Keratinocyte (primary cell): ENCODE data around the gene RRP36. TPM values are rescaled to one million over a fixed set of nuclear protein-coding genes. Genes with fewer than 3 reads are reported as not detected.

Source experiments
- DNase-seq: peaks from one replicate; pipeline ENCODE4 v3.0.0-alpha.2; 2011; ENCODE audit warnings: low read depth, missing footprints, low spot score
- FAIRE-seq: peaks from 2 replicates; lab custom pipeline; 2011; peaks lifted over from hg19 to GRCh38; lab: Jason Lieb, UNC
- H2AFZ ChIP-seq: 2 replicates; pipeline ENCODE4 v1.6.0; 2012; ENCODE audit warnings: low read length, control low read depth, inconsistent platforms; ENCODE audit not compliant: control insufficient read depth
- H3K27ac ChIP-seq: 2 replicates; pipeline ENCODE4 v1.5.1; 2011; ENCODE audit warnings: low read length; ENCODE audit not compliant: control insufficient read depth, insufficient read depth
- H3K27me3 ChIP-seq: 3 replicates; pipeline ENCODE4 v1.6.0; 2011; ENCODE audit warnings: low read length; ENCODE audit not compliant: control insufficient read depth, insufficient read depth; ENCODE audit errors: extremely low read depth
- H3K36me3 ChIP-seq, 2 experiments: 2 replicates in 1 of 2; 3 replicates in 1 of 2; pipeline ENCODE4 v1.5.1; 2011; ENCODE audit warnings: low read length in 2 of 2, mild to moderate bottlenecking in 1 of 2; ENCODE audit not compliant: control insufficient read depth in 2 of 2, insufficient read depth in 2 of 2; ENCODE audit errors: extremely low read depth in 1 of 2
- H3K4me1 ChIP-seq: 3 replicates; pipeline ENCODE4 v1.5.1; 2011; ENCODE audit warnings: low read length; ENCODE audit not compliant: control insufficient read depth, insufficient read depth; ENCODE audit errors: extremely low read depth
- H3K4me2 ChIP-seq: 3 replicates; pipeline ENCODE4 v1.6.0; 2011; ENCODE audit warnings: low read depth, low read length; ENCODE audit not compliant: control insufficient read depth, insufficient read depth; ENCODE audit errors: extremely low read depth
- H3K4me3 ChIP-seq, 3 experiments: fragments of 200-600 bp in 1 of 3; sonication (generic) in 1 of 3; 2 replicates in 2 of 3; 3 replicates in 1 of 3; pipeline ENCODE4 v1.5.1; 2011 to 2016; ENCODE audit warnings: low read length in 3 of 3, mild to moderate bottlenecking in 3 of 3, control low read depth in 2 of 3, inconsistent platforms in 1 of 3, low read depth in 1 of 3, mixed read lengths in 1 of 3, mixed run types in 1 of 3, moderate library complexity in 1 of 3; ENCODE audit not compliant: control insufficient read depth in 2 of 3, insufficient read depth in 2 of 3; ENCODE audit errors: extremely low read depth in 1 of 3
- H3K79me2 ChIP-seq: 2 replicates; pipeline ENCODE4 v1.6.0; 2012; ENCODE audit warnings: low read length; ENCODE audit not compliant: control insufficient read depth, insufficient read depth
- H3K9ac ChIP-seq: 3 replicates; pipeline ENCODE4 v1.6.0; 2011; ENCODE audit warnings: low read length; ENCODE audit not compliant: control insufficient read depth, insufficient read depth; ENCODE audit errors: extremely low read depth
- H3K9me1 ChIP-seq: 3 replicates; pipeline ENCODE4 v1.6.0; 2011; ENCODE audit warnings: low read length; ENCODE audit not compliant: control insufficient read depth, insufficient read depth; ENCODE audit errors: extremely low read depth
- H3K9me3 ChIP-seq: 2 replicates; pipeline ENCODE4 v1.5.1; 2012; ENCODE audit warnings: low read depth, low read length; ENCODE audit not compliant: control insufficient read depth
- H4K20me1 ChIP-seq: 3 replicates; pipeline ENCODE4 v1.6.0; 2011; ENCODE audit warnings: low read length; ENCODE audit not compliant: control insufficient read depth, insufficient read depth; ENCODE audit errors: extremely low read depth
- CTCF ChIP-seq, 3 experiments: IDR thresholded peaks in 1 of 3; conservative IDR thresholded peaks in 1 of 3; optimal IDR thresholded peaks in 1 of 3; 2 replicates in 2 of 3; 3 replicates in 1 of 3; pipeline versions ENCODE3 to v1.5.1; 2011; ENCODE audit warnings: low read length in 3 of 3, mild to moderate bottlenecking in 3 of 3, moderate library complexity in 2 of 3, control low read depth in 1 of 3, inconsistent platforms in 1 of 3; ENCODE audit not compliant: insufficient read depth in 2 of 3; ENCODE audit errors: extremely low read depth in 1 of 3
- EZH2 ChIP-seq: IDR thresholded peaks from one replicate; pipeline ENCODE4 v1.6.1; 2012; ENCODE audit warnings: inconsistent platforms, mild to moderate bottlenecking, low read length, moderate library complexity
- dilution Hi-C: fragments of 300-500 bp; cut with MboI; formaldehyde crosslinking; loops from one replicate; pipeline ENCODE4 v1.7.0; 2020; ENCODE audit warnings: low sequenced_read_pairs; ENCODE audit not compliant: extremely low pct_ligation_motif_present
- polyA plus RNA-seq, 5 experiments: library from polyadenylated mRNA; depleted of rRNA in 3 of 5; stranded (reverse) in 3 of 5; stranded (forward) in 1 of 5; unstranded in 1 of 5; fragments of >200 nt; gene quantifications; 1 replicate in 1 of 5; 2 replicates in 3 of 5; 3 replicates in 1 of 5; pipeline versions ENCODE4 v1.2.1 to v1.2.3, GENCODE V29; 2011 to 2012; ENCODE audit warnings: missing spikeins in 2 of 5, low read depth in 1 of 5, low replicate concordance in 1 of 5

RRP36 gene
- polyA plus RNA-seq, 1 donor (not counting 4 experiments of a cell fraction or from before 2014, with no cell fraction given) = 67.5 TPM

DNA sequence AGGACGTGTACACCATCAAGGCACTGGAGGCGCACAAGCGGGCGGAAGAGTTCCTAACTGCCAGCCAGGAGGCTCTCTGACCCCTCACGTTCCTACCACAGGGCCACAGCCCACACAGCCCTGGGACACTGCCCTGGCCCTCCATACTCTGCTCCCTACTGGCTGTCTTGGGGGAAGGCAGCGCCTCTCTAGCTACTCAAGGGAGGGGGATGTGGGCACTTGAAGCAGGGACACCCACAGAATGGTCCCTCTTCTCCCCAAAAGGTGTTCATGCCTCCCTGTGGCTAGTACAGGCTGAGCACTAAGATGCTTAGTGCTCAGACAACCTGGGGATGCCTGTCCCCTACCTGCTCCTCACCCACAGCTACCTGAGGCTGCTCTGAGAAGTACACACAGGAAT lies 10.2 kb upstream of the RRP36 start:
- H3K36me3 ChIP-seq = peaks cover 29 to 42% of the 10 kb centered on the region in 2 experiments
- dilution Hi-C loops = no loop called here
- no peak for FAIRE-seq

GRCh38 chr6:43012364-43012763 lies 9.1 kb upstream of the RRP36 start:
- dilution Hi-C loops = no loop called here
- TF ChIP-seq EZH2 = no peak
- peak overlapping the region in 1 of 3 experiments; percentile 95 for H3K4me3 ChIP-seq
- peaks cover 28 to 32% of the 10 kb centered on the region in 2 experiments for H3K36me3 ChIP-seq
- H3K79me2 ChIP-seq = peaks cover 39% of the 10 kb centered on the region
- FAIRE-seq = no peak
- H3K4me2 ChIP-seq = peak overlapping the region; percentile 73
- H3K27me3 ChIP-seq = no peaks in the 10 kb centered on the region
- peaks cover 16% of the 10 kb centered on the region for H3K4me1 ChIP-seq
- peak overlapping the region; percentile 76 for H3K9ac ChIP-seq
- H3K27ac ChIP-seq = no peak overlapping the region
- H4K20me1 ChIP-seq = no peaks in the 10 kb centered on the region
- H2AFZ ChIP-seq = no peak overlapping the region
- H3K9me3 ChIP-seq = no peaks in the 10 kb centered on the region
- H3K9me1 ChIP-seq = no peaks in the 10 kb centered on the region
- no peak for DNase-seq

More for the DNA sequence above, 10.2 kb upstream of the RRP36 start:
- DNase-seq = no peak
- H3K27ac ChIP-seq = no peak overlapping the region
- peaks cover 16% of the 10 kb centered on the region for H3K4me1 ChIP-seq
- no peaks in the 10 kb centered on the region for H4K20me1 ChIP-seq
- no peak overlapping the region for H3K4me3 ChIP-seq
- no peaks in the 10 kb centered on the region for H3K9me3 ChIP-seq
- H3K27me3 ChIP-seq = no peaks in the 10 kb centered on the region
- H2AFZ ChIP-seq = no peak overlapping the region
- no peak for TF ChIP-seq CTCF (optimal IDR thresholded peaks at IDR 0.05 in 1 of 3, IDR thresholded peaks at IDR 0.05 in 1 of 3, conservative IDR thresholded peaks at IDR 0.05 in 1 of 3; ENCODE audit: extremely low read depth in 1 of 3, insufficient read depth in 2 of 3, low read length in 3 of 3)
- no peak for TF ChIP-seq EZH2
- no peak overlapping the region for H3K4me2 ChIP-seq
- no peak overlapping the region for H3K9ac ChIP-seq
- H3K9me1 ChIP-seq = no peaks in the 10 kb centered on the region
- peaks cover 28% of the 10 kb centered on the region for H3K79me2 ChIP-seq
